ENCODE measurements around the gene NECAB2. TPM values are rescaled to one million over a fixed set of nuclear protein-coding genes. Genes with fewer than 3 reads are reported as not detected.
A peak's percentile ranks its signal among the peaks of the same experiment; 100 is the strongest.

NECAB2 gene
- total RNA-seq, 2 donors from 2014 or later, result 0.24 to 1.0 TPM

- ATAC-seq (no peak), DNase-seq (no peak)
- intact Hi-C loops (cut with DNase I, micrococcal nuclease), result no loop called here
Observed at GRCh38 chr16:84032458-84033178, 64.6 kb downstream of the NECAB2 start.

GRCh38 chr16:84033251-84034195 is 65.5 kb downstream of the NECAB2 start:
- DNase-seq (no peak), ATAC-seq (no peak)
- intact Hi-C loops (cut with DNase I, micrococcal nuclease), result no loop called here

GRCh38 chr16:84034516-84034915 is 66.5 kb downstream of the NECAB2 start:
- ATAC-seq, result no peak
- no peak for DNase-seq
- intact Hi-C loops (cut with DNase I, micrococcal nuclease), result no loop called here

- DNase-seq (no peak), ATAC-seq (no peak)
- intact Hi-C loops (cut with DNase I, micrococcal nuclease), result no loop called here
Observed at GRCh38 chr16:84036131-84036530, 68.1 kb downstream of the NECAB2 start.

- DNase-seq (no peak), ATAC-seq (no peak)
- intact Hi-C loops (cut with DNase I, micrococcal nuclease), result no loop called here
Observed at GRCh38 chr16:84036982-84037425, 69.0 kb downstream of the NECAB2 start.

- no peak for ATAC-seq
- DNase-seq, result no peak
- intact Hi-C loops (cut with DNase I, micrococcal nuclease), result no loop called here
Observed at GRCh38 chr16:84038469-84038868, 70.4 kb downstream of the NECAB2 start.

GRCh38 chr16:84039696-84040095 is 71.7 kb downstream of the NECAB2 start:
- intact Hi-C loops (cut with DNase I, micrococcal nuclease), result no loop called here
- no peak for DNase-seq
- ATAC-seq, result no peak

GRCh38 chr16:84040226-84040822 is 72.3 kb downstream of the NECAB2 start:
- ATAC-seq (no peak), DNase-seq (no peak)
- intact Hi-C loops (cut with DNase I, micrococcal nuclease), result no loop called here

- DNase-seq, result no peak
- intact Hi-C loops (cut with DNase I, micrococcal nuclease), result no loop called here
- no peak for ATAC-seq
Observed at GRCh38 chr16:84040823-84041820, 73.1 kb downstream of the NECAB2 start.

GRCh38 chr16:84041881-84042280 is 73.8 kb downstream of the NECAB2 start:
- ATAC-seq (no peak), DNase-seq (no peak)
- intact Hi-C loops (cut with DNase I, micrococcal nuclease), result no loop called here

GRCh38 chr16:84042308-84042878 is 74.3 kb downstream of the NECAB2 start, which contains the start of gene SLC38A8:
Gene SLC38A8 (minus strand): TSS chr16:84042795. CDS start chr16:84042157, 638 bp downstream.
- ATAC-seq (no peak), DNase-seq (no peak)
- intact Hi-C loops (cut with DNase I, micrococcal nuclease), result no loop called here

GRCh38 chr16:84042879-84043485 is 74.9 kb downstream of the NECAB2 start:
- intact Hi-C loops (cut with DNase I, micrococcal nuclease), result no loop called here
- ATAC-seq, result peak; percentile 52
- no peak for DNase-seq

GRCh38 chr16:84043486-84044117 is 75.6 kb downstream of the NECAB2 start:
- intact Hi-C loops (cut with DNase I, micrococcal nuclease), result no loop called here
- DNase-seq (no peak), ATAC-seq (no peak)

- intact Hi-C loops (cut with DNase I, micrococcal nuclease), result no loop called here
Observed at GRCh38 chr16:84044118-84044488, 76.1 kb downstream of the NECAB2 start.

GRCh38 chr16:84045001-84045817 is 77.2 kb downstream of the NECAB2 start:
- ATAC-seq (no peak), DNase-seq (no peak)
- intact Hi-C loops (cut with DNase I, micrococcal nuclease), result no loop called here

More at GRCh38 chr16:84044118-84044488, 76.1 kb downstream of the NECAB2 start:
- ATAC-seq (peak; percentile 53), DNase-seq (no peak)

- DNase-seq (no peak), ATAC-seq (no peak)
- intact Hi-C loops (cut with DNase I, micrococcal nuclease), result no loop called here
Observed at GRCh38 chr16:84045818-84046470, 77.9 kb downstream of the NECAB2 start.
